Measurements from ENCODE around the gene IGSF3.

The IGSF3 gene

DNA sequence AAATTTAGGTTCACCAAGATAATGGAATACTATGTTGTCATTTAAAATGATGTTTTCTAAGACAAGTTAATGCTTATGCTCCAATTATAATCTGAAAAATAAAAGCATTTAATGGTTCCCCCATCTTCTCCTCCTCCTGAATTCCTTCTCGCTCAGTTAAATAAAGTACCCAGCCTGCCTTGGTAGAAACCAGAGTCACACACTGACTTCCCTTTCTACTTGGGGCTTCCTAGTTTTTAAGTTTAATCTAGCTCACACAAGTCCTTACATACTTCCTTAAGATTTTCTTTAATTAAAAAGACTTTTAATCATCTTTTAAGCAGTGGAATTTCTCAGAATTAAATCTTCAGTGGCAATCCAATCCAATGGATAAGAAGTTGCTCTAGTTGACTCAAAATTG, 129.6 kb downstream of the IGSF3 start:
- Histone ChIP-seq H3K27ac (no peak overlapping the region), H3K4me1 (no peaks in the 10 kb centered on the region), H2AFZ (no peak overlapping the region), H3K36me3 (ENCODE audit: control insufficient read depth, insufficient read depth, low read length) (no peaks in the 10 kb centered on the region), H3K9me3 (ENCODE audit: control insufficient read depth, low read length) (no peaks in the 10 kb centered on the region), H3K4me2 (ENCODE audit: low read length) (no peak overlapping the region), H3K9ac (no peak overlapping the region), H3K27me3 (ENCODE audit: control insufficient read depth, insufficient read depth, low read length) (no peaks in the 10 kb centered on the region), H3K79me2 (no peaks in the 10 kb centered on the region), H3K4me3 (ENCODE audit: low read depth, low read length) (no peak overlapping the region)
- TF ChIP-seq, protein P1, sequence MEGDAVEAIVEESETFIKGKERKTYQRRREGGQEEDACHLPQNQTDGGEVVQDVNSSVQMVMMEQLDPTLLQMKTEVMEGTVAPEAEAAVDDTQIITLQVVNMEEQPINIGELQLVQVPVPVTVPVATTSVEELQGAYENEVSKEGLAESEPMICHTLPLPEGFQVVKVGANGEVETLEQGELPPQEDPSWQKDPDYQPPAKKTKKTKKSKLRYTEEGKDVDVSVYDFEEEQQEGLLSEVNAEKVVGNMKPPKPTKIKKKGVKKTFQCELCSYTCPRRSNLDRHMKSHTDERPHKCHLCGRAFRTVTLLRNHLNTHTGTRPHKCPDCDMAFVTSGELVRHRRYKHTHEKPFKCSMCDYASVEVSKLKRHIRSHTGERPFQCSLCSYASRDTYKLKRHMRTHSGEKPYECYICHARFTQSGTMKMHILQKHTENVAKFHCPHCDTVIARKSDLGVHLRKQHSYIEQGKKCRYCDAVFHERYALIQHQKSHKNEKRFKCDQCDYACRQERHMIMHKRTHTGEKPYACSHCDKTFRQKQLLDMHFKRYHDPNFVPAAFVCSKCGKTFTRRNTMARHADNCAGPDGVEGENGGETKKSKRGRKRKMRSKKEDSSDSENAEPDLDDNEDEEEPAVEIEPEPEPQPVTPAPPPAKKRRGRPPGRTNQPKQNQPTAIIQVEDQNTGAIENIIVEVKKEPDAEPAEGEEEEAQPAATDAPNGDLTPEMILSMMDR (IDR thresholded peaks at IDR 0.05) = no peak

DNA sequence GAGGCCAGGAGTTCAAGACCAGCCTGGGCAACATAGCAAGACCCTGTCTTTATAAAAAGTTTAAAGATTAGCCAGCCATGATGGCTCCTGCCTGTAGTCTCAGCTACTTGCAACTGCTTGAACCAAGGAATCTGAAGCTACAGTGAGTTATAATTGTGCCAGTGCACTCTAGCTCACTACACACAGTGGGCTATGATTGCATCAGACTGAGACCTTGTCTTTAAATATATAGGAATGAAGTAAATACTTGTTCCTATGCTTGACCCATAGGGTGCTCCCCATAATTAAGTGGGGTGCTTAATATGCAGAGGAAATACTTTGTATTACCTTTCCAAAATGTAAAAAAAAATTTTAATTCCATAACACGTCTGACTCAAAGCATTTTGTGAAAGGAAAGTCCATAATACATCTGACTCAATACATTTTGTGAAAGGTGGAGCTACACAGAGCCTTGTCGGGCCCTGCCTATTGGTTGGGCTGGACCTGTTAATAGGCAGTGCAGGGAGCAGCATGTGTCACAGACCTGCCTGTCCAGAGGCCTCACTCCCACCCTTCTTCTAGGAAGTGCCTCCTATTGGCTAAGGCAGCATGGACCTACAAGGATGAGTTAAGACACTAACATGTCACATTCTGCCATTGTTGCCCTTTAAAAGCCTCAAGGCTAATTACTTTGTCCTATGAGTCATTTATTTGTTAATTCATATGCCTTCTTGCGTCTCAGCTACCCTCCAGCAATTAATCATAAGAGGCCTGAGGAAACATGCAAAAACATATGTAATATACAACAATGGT, 130.3 kb downstream of the IGSF3 start:
- Histone ChIP-seq H3K27ac (no peak overlapping the region), H2AFZ (no peak overlapping the region), H3K79me2 (no peaks in the 10 kb centered on the region), H3K9me3 (ENCODE audit: control insufficient read depth, low read length) (no peaks in the 10 kb centered on the region), H3K4me2 (ENCODE audit: low read length) (no peak overlapping the region), H3K9ac (no peak overlapping the region), H3K4me3 (ENCODE audit: low read depth, low read length) (no peak overlapping the region), H3K36me3 (ENCODE audit: control insufficient read depth, insufficient read depth, low read length) (no peaks in the 10 kb centered on the region), H3K27me3 (ENCODE audit: control insufficient read depth, insufficient read depth, low read length) (no peaks in the 10 kb centered on the region), H3K4me1 (no peaks in the 10 kb centered on the region)
- TF ChIP-seq, protein P1 (IDR thresholded peaks at IDR 0.05) = no peak

DNA sequence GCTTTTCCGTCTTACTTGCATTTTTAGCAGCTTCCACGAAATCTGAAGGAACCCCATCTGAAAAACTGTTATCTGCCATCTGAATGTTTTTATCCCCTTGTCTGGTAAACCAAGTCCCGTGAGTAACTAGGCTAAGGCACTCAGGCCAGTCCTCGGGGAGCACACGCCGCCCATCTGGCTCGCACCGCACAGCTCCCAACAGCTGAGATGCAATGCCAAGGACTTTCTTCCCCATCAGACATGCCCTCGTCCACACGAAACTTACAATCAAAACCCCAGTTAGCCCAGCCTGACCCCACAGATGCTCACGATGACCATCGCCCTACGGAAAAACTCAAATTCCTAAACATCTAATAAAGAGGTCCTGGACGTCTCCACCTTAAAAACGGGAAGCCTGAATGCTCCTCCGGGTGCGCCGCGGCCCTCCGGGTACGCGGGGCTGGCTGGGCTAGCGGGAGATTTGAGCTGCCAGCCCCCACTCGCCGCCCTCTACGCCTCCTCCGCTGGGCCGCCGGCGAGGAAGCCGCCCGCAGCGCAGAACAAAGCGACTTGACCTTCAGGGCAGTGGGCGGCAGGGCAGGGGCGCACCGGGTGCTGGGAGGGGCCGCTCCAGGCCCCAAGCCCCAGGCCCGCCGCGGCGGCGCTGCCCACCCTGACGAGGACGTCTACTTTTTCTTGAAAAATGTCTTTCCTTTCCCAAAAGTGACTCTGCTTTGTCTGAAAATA, 133.4 kb downstream of the IGSF3 start:
- no peaks in the 10 kb centered on the region for H3K27me3 ChIP-seq (ENCODE audit: control insufficient read depth, insufficient read depth, low read length)
- no peaks in the 10 kb centered on the region for H3K36me3 ChIP-seq (ENCODE audit: control insufficient read depth, insufficient read depth, low read length)
- no peaks in the 10 kb centered on the region for H3K9me3 ChIP-seq (ENCODE audit: control insufficient read depth, low read length)
- no peak overlapping the region for H3K4me3 ChIP-seq (ENCODE audit: low read depth, low read length)
- H3K4me2 ChIP-seq (ENCODE audit: low read length) = no peak overlapping the region
- H3K4me1 ChIP-seq = no peaks in the 10 kb centered on the region
- no peak overlapping the region for H3K27ac ChIP-seq
- H3K79me2 ChIP-seq = no peaks in the 10 kb centered on the region
- H2AFZ ChIP-seq = no peak overlapping the region
- TF ChIP-seq, protein P1 (IDR thresholded peaks at IDR 0.05) = no peak
- H3K9ac ChIP-seq = no peak overlapping the region

DNA sequence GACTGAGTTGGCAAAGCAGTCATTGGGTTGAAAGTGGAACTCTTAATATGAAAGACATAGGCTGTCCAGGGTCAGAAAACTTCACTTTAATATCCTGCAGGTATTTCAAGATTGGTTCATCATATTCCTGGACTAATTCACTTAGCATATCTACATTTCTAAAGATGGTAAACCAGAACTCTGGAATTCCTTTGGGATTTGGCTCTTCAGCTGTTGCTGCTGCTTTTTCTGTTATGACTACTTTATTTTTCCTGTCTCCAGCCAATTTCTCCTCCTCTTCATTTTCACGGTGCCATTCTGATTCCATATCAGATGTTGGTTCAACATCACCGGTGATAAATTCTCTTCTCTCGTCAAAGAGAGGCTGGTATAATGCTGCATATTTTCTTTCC, 134.1 kb downstream of the IGSF3 start:
- Histone ChIP-seq H3K9ac (no peak overlapping the region), H2AFZ (no peak overlapping the region), H3K4me2 (ENCODE audit: low read length) (no peak overlapping the region), H3K4me3 (ENCODE audit: low read depth, low read length) (no peak overlapping the region), H3K4me1 (no peaks in the 10 kb centered on the region), H3K27ac (no peak overlapping the region), H3K79me2 (no peaks in the 10 kb centered on the region), H3K9me3 (ENCODE audit: control insufficient read depth, low read length) (no peaks in the 10 kb centered on the region), H3K36me3 (ENCODE audit: control insufficient read depth, insufficient read depth, low read length) (no peaks in the 10 kb centered on the region), H3K27me3 (ENCODE audit: control insufficient read depth, insufficient read depth, low read length) (no peaks in the 10 kb centered on the region)
- TF ChIP-seq, protein P1 (IDR thresholded peaks at IDR 0.05) = no peak
